ENCODE measurements around the gene MICAL3. TPM values are rescaled to one million over a fixed set of nuclear protein-coding genes. Genes with fewer than 3 reads are reported as not detected.
"Not testable (repeated sequence)": the region's sequence is repeated elsewhere in the genome, so short reads cannot be mapped to it uniquely, and the experiment has no call there.

MICAL3 gene, protein sequence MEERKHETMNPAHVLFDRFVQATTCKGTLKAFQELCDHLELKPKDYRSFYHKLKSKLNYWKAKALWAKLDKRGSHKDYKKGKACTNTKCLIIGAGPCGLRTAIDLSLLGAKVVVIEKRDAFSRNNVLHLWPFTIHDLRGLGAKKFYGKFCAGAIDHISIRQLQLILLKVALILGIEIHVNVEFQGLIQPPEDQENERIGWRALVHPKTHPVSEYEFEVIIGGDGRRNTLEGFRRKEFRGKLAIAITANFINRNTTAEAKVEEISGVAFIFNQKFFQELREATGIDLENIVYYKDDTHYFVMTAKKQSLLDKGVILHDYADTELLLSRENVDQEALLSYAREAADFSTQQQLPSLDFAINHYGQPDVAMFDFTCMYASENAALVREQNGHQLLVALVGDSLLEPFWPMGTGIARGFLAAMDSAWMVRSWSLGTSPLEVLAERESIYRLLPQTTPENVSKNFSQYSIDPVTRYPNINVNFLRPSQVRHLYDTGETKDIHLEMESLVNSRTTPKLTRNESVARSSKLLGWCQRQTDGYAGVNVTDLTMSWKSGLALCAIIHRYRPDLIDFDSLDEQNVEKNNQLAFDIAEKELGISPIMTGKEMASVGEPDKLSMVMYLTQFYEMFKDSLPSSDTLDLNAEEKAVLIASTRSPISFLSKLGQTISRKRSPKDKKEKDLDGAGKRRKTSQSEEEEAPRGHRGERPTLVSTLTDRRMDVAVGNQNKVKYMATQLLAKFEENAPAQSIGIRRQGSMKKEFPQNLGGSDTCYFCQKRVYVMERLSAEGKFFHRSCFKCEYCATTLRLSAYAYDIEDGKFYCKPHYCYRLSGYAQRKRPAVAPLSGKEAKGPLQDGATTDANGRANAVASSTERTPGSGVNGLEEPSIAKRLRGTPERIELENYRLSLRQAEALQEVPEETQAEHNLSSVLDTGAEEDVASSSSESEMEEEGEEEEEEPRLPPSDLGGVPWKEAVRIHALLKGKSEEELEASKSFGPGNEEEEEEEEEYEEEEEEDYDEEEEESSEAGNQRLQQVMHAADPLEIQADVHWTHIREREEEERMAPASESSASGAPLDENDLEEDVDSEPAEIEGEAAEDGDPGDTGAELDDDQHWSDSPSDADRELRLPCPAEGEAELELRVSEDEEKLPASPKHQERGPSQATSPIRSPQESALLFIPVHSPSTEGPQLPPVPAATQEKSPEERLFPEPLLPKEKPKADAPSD (N-terminal part only)
- total RNA-seq: 1 to 10 TPM; 6.0 to 9.8 (median 8.1) TPM

DNA sequence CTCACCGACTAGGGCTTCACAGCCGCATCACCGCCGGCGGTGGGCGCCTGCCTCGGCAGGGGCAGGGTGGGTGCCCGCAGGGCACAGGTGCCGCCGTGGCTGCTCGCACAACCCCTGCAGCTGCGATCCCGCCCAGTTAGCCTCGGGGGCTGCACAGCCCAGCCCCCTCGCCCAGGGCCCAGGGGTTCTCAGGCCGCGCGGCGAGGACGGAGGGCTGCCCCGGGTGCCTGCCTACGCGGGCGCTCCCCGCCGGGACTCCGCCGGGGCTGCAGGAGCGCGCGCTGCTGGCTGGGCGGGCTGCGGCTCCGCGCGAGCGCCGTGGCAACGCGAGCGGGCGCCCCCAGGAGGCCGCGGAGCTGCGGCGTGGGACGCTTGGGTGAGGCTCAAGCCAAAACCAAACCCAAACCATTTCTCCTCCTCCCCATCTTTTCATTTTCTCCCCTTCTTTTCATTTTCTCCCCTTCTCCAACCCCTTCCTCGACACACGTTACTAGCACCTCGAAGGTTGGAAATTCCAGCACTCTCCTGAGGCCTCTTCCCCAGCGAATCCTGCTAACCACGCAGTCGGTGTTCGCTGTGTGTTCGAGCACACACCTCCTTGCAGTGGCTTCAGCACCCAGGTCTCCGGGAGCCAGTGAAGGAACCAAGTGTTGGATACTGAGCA is at the start of gene MICAL3:
MICAL3 (minus strand) TSS at position 286 of the 664 bp plus-strand sequence. CDS start 117,749 bp downstream, outside the sequence.
- intact Hi-C loops (cut with DNase I; ENCODE audit: low total_unique reads): loop anchor here (1.0 to 5.0 kb wide), 4 partner anchors 23 to 194 kb away; partner anchors contain the start of gene PEX26
- ATAC-seq (peak; percentile 54 to 56), DNase-seq (peak; percentile 35 to 46)
- Histone ChIP-seq H3K4me1 (peaks cover 30 to 45% of the 10 kb centered on the region in 2 donors), H3K9me3 (no peaks in the 10 kb centered on the region), H3K36me3 (no peaks in the 10 kb centered on the region), H3K27ac (peak within 1 kb of the TSS; percentile 89 to 95 (median 94)), H3K4me3 (peak within 1 kb of the TSS; percentile 66 to 96 (median 76)), H3K27me3 (no peaks in the 10 kb centered on the region)
- in situ Hi-C loops (cut with MboI; ENCODE audit: low sequenced_read_pairs in 4 of 4): loop anchor here in 1 of 4 donors (5.0 to 10.0 kb wide), 2 partner anchors 112 to 190 kb away; no protein-coding TSS in a partner anchor
- peak; percentile 83 to 85 for TF ChIP-seq POLR2A (IDR thresholded peaks at IDR 0.05)
- TF ChIP-seq, protein P1, sequence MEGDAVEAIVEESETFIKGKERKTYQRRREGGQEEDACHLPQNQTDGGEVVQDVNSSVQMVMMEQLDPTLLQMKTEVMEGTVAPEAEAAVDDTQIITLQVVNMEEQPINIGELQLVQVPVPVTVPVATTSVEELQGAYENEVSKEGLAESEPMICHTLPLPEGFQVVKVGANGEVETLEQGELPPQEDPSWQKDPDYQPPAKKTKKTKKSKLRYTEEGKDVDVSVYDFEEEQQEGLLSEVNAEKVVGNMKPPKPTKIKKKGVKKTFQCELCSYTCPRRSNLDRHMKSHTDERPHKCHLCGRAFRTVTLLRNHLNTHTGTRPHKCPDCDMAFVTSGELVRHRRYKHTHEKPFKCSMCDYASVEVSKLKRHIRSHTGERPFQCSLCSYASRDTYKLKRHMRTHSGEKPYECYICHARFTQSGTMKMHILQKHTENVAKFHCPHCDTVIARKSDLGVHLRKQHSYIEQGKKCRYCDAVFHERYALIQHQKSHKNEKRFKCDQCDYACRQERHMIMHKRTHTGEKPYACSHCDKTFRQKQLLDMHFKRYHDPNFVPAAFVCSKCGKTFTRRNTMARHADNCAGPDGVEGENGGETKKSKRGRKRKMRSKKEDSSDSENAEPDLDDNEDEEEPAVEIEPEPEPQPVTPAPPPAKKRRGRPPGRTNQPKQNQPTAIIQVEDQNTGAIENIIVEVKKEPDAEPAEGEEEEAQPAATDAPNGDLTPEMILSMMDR (IDR thresholded peaks at IDR 0.05 in 4 of 5, conservative IDR thresholded peaks at IDR 0.05 in 1 of 5): peak; percentile 54 to 80 (median 67)

- H3K27me3 ChIP-seq; DNase-seq; H3K27ac ChIP-seq; H3K36me3 ChIP-seq; H3K9me3 ChIP-seq; intact Hi-C loops (cut with DNase I; ENCODE audit: low total_unique reads); H3K4me3 ChIP-seq; ATAC-seq: not testable (repeated sequence)
- in situ Hi-C loops (cut with MboI; ENCODE audit: low sequenced_read_pairs in 4 of 4): loop anchor here (5.0 to 25.0 kb wide), 7 partner anchors 67 to 242 kb away; no protein-coding TSS in a partner anchor
- peaks cover 25 to 35% of the 10 kb centered on the region in 2 donors for H3K4me1 ChIP-seq
Observed at GRCh38 chr22:18073927-18074326, 49.6 kb upstream of the MICAL3 start.

DNA sequence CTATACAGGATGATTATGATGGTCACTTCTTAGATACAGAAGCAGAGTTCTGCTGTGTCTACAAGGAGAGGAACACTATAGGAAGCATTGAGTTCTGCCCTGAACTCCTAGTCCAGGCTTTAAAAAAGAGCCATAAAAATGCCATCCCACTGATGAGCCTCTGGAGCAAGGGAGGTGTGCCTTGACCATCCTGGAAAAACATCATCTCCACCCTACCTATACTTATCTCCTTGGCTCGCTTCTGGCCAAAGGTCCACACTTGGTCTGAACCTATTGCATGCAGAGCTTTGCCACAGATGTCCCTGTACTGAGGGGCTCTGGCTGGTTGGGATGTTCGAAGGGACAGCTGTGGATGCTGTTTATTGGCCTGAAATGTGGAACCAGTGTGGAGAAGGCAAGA is 49.1 kb upstream of the MICAL3 start:
- Histone ChIP-seq H3K4me1 (peaks cover 20 to 31% of the 10 kb centered on the region in 2 donors), H3K27me3 (no peaks in the 10 kb centered on the region), H3K36me3 (no peaks in the 10 kb centered on the region), H3K9me3 (no peaks in the 10 kb centered on the region), H3K27ac (no peak overlapping the region), H3K4me3 (no peak overlapping the region)
- DNase-seq: no peak
- intact Hi-C loops (cut with DNase I; ENCODE audit: low total_unique reads): no loop called here
- no peak for ATAC-seq
- TF ChIP-seq, protein P1 (IDR thresholded peaks at IDR 0.05 in 4 of 5, conservative IDR thresholded peaks at IDR 0.05 in 1 of 5): no peak
- TF ChIP-seq POLR2A (IDR thresholded peaks at IDR 0.05): no peak
- in situ Hi-C loops (cut with MboI; ENCODE audit: low sequenced_read_pairs in 4 of 4): loop anchor here (5.0 to 25.0 kb wide), 7 partner anchors 66 to 241 kb away; no protein-coding TSS in a partner anchor

GRCh38 chr22:18071968-18072310 is 47.6 kb upstream of the MICAL3 start:
- in situ Hi-C loops (cut with MboI; ENCODE audit: low sequenced_read_pairs in 4 of 4): loop anchor here (5.0 to 25.0 kb wide), 7 partner anchors 65 to 240 kb away; no protein-coding TSS in a partner anchor

DNA sequence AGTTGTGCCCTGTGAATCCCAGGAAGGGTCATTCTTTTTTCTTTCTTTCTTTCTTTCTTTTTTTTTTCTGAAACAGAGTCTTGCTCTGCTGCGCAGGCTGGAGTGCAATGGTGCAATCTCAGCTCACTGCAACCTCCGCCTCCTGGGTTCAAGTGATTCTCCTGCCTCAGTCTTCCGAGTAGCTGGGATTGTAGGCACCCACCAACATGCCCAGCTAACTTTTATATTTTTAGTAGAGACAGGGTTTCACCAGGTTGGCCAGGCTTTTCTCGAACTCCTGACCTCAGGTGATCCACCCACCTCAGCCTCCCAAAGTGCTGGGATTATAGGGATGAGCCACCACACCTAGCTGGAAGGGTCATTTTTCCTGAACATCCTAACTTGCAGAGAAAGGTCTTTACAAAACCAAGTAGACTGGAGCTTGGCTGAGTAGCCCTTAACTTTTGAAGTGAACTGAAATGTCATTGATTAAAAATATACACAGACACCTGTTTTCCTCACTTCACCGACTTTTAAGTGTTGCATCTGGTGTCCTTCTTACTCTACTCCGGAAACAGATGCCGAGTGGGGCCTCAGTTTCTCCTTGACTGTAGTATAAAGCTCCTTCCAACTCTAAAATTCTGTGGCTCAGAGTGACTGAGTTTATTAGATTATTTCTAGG is 47.1 kb upstream of the MICAL3 start:
- in situ Hi-C loops (cut with MboI; ENCODE audit: low sequenced_read_pairs in 4 of 4): loop anchor here (5.0 to 25.0 kb wide), 7 partner anchors 64 to 239 kb away; no protein-coding TSS in a partner anchor
- intact Hi-C loops (cut with DNase I; ENCODE audit: low total_unique reads); DNase-seq: not testable (repeated sequence)

More at GRCh38 chr22:18071968-18072310, 47.6 kb upstream of the MICAL3 start:
- intact Hi-C loops (cut with DNase I; ENCODE audit: low total_unique reads): no loop called here
- Histone ChIP-seq H3K9me3 (no peaks in the 10 kb centered on the region), H3K36me3 (no peaks in the 10 kb centered on the region), H3K27me3 (no peaks in the 10 kb centered on the region), H3K4me3 (no peak overlapping the region), H3K27ac (peak overlapping the region in 1 of 4 donors; percentile 11), H3K4me1 (peaks cover 27 to 31% of the 10 kb centered on the region in 2 donors)
- ATAC-seq (no peak), DNase-seq (no peak)
- no peak for TF ChIP-seq POLR2A (IDR thresholded peaks at IDR 0.05)
- TF ChIP-seq, protein P1 (IDR thresholded peaks at IDR 0.05 in 4 of 5, conservative IDR thresholded peaks at IDR 0.05 in 1 of 5): no peak

More for the DNA sequence above, 47.1 kb upstream of the MICAL3 start:
- Histone ChIP-seq H3K4me1 (peaks cover 22 to 26% of the 10 kb centered on the region in 2 donors), H3K27ac (peak overlapping the region in 1 of 4 donors; percentile 11)
- H3K9me3 ChIP-seq, H3K4me3 ChIP-seq, ATAC-seq, H3K27me3 ChIP-seq, H3K36me3 ChIP-seq: not testable (repeated sequence)
